ENCODE measurements around the gene AKAP8.
A peak's percentile ranks its signal among the peaks of the same experiment; 100 is the strongest.

AKAP8 gene

GRCh38 chr19:15321739-15322138 lies 57.8 kb downstream of the AKAP8 start:
- Histone ChIP-seq H3K4me3 (ENCODE audit: low read length) (no peak overlapping the region), H3K9me3 (ENCODE audit: insufficient read depth, low read depth, low read length) (no peaks in the 10 kb centered on the region), H3K27me3 (ENCODE audit: insufficient read depth, low read length) (no peaks in the 10 kb centered on the region), H3K4me1 (ENCODE audit: insufficient read depth, low read length) (peaks cover 40% of the 10 kb centered on the region), H3K36me3 (ENCODE audit: insufficient read depth, low read depth, low read length) (no peaks in the 10 kb centered on the region), H3K9ac (ENCODE audit: low read depth, low read length) (no peak overlapping the region), H3K27ac (ENCODE audit: low read length) (no peak overlapping the region)

- H3K27me3 ChIP-seq (ENCODE audit: insufficient read depth, low read length), result no peaks in the 10 kb centered on the region
- no peaks in the 10 kb centered on the region for H3K36me3 ChIP-seq (ENCODE audit: insufficient read depth, low read depth, low read length)
- no peak overlapping the region for H3K9ac ChIP-seq (ENCODE audit: low read depth, low read length)
- H3K4me1 ChIP-seq (ENCODE audit: insufficient read depth, low read length), result peaks cover 38% of the 10 kb centered on the region
- H3K27ac ChIP-seq (ENCODE audit: low read length), result no peak overlapping the region
- no peaks in the 10 kb centered on the region for H3K9me3 ChIP-seq (ENCODE audit: insufficient read depth, low read depth, low read length)
- H3K4me3 ChIP-seq (ENCODE audit: low read length), result no peak overlapping the region
These were observed 59.5 kb downstream of the AKAP8 start for GRCh38 chr19:15320116-15320515.

DNA sequence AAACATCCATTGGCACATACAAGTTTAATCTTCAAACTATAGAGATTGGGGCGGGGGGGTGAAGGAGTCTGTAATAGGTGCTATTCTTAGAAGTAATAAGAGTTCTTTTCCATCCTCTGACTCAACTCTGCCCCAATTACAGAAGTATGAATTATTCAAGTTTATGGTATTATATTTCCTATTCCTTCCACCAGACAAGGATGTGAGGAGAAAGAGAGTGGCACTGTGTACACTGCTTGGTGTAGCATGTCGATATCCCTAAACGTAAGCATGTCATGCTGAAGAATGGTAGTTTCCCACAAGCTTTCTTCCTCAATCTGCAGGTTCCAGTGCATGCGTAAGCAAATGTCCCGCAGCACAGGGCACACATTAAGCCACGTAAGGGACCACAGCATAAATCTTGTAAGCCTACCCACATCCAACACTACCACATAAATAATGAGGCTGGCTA lies 61.3 kb downstream of the AKAP8 start:
- H3K9ac ChIP-seq (ENCODE audit: low read depth, low read length), result no peak overlapping the region
- peaks cover 25% of the 10 kb centered on the region for H3K4me1 ChIP-seq (ENCODE audit: insufficient read depth, low read length)
- no peak overlapping the region for H3K27ac ChIP-seq (ENCODE audit: low read length)

GRCh38 chr19:15317392-15318071 lies 62.1 kb downstream of the AKAP8 start:
- H3K4me3 ChIP-seq (ENCODE audit: low read length), result 0 out of 2 replicates have a peak overlapping the region, but pooled peaks have one; percentile 23
- no peaks in the 10 kb centered on the region for H3K36me3 ChIP-seq (ENCODE audit: insufficient read depth, low read depth, low read length)
- H3K9me3 ChIP-seq (ENCODE audit: insufficient read depth, low read depth, low read length), result no peaks in the 10 kb centered on the region
- H3K27ac ChIP-seq (ENCODE audit: low read length), result no peak overlapping the region
- no peak overlapping the region for H3K9ac ChIP-seq (ENCODE audit: low read depth, low read length)
- no peaks in the 10 kb centered on the region for H3K27me3 ChIP-seq (ENCODE audit: insufficient read depth, low read length)
- H3K4me1 ChIP-seq (ENCODE audit: insufficient read depth, low read length), result peaks cover 25% of the 10 kb centered on the region

More for the DNA sequence above, 61.3 kb downstream of the AKAP8 start:
- Histone ChIP-seq H3K36me3 (ENCODE audit: insufficient read depth, low read depth, low read length) (no peaks in the 10 kb centered on the region), H3K27me3 (ENCODE audit: insufficient read depth, low read length) (no peaks in the 10 kb centered on the region), H3K9me3 (ENCODE audit: insufficient read depth, low read depth, low read length) (no peaks in the 10 kb centered on the region), H3K4me3 (ENCODE audit: low read length) (no peak overlapping the region)

DNA sequence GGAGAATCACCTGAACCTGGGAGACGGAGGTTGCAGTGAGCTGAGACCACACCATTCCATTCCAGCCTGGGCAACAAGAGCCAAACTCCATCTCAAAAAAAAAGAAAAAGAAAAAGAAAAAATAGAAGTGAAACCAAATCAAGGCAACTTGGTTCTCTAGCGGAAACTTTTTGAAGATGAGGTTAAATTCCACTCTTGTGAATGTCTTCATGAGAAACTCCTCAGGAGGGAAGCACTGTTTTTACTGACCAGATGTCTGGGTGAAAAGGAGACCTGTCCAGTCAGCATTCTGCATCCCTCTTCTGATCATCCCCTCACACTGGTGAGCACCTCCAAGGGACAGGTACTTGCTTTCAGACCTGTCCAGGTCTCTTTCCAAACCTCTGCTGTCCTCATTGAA lies 63.1 kb downstream of the AKAP8 start:
- no peak overlapping the region for H3K9ac ChIP-seq (ENCODE audit: low read depth, low read length)
- no peaks in the 10 kb centered on the region for H3K27me3 ChIP-seq (ENCODE audit: insufficient read depth, low read length)
- H3K4me1 ChIP-seq (ENCODE audit: insufficient read depth, low read length), result peaks cover 25% of the 10 kb centered on the region
- no peaks in the 10 kb centered on the region for H3K36me3 ChIP-seq (ENCODE audit: insufficient read depth, low read depth, low read length)
- no peak overlapping the region for H3K4me3 ChIP-seq (ENCODE audit: low read length)
- H3K9me3 ChIP-seq (ENCODE audit: insufficient read depth, low read depth, low read length), result no peaks in the 10 kb centered on the region
- no peak overlapping the region for H3K27ac ChIP-seq (ENCODE audit: low read length)

DNA sequence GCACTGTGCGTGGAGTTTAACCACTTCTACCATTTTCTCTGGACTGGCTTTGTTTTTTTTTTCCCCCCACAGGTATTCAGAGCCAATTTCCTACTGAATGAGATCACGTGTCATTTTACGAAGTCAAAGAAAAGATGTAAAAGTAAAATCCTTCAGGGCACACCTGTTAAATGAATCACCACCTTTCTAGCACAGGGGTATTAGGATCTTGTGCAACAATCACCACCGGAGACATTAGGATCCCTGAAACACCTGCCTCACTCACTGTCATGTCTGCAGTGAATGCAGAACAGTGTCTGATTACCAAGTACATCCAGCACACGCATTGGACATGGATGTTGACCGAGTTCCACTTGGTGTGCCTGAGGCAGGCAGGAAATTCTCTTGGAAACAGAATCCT lies 64.5 kb downstream of the AKAP8 start:
- Histone ChIP-seq H3K9me3 (ENCODE audit: insufficient read depth, low read depth, low read length) (no peaks in the 10 kb centered on the region), H3K27ac (ENCODE audit: low read length) (no peak overlapping the region)

GRCh38 chr19:15313649-15314279 lies 65.8 kb downstream of the AKAP8 start:
- no peaks in the 10 kb centered on the region for H3K36me3 ChIP-seq (ENCODE audit: insufficient read depth, low read depth, low read length)
- H3K9me3 ChIP-seq (ENCODE audit: insufficient read depth, low read depth, low read length), result no peaks in the 10 kb centered on the region
- no peak overlapping the region for H3K27ac ChIP-seq (ENCODE audit: low read length)
- H3K4me1 ChIP-seq (ENCODE audit: insufficient read depth, low read length), result peaks cover 25% of the 10 kb centered on the region
- H3K4me3 ChIP-seq (ENCODE audit: low read length), result no peak overlapping the region
- H3K27me3 ChIP-seq (ENCODE audit: insufficient read depth, low read length), result no peaks in the 10 kb centered on the region
- no peak overlapping the region for H3K9ac ChIP-seq (ENCODE audit: low read depth, low read length)

More for the DNA sequence above, 64.5 kb downstream of the AKAP8 start:
- Histone ChIP-seq H3K36me3 (ENCODE audit: insufficient read depth, low read depth, low read length) (no peaks in the 10 kb centered on the region), H3K4me3 (ENCODE audit: low read length) (no peak overlapping the region), H3K27me3 (ENCODE audit: insufficient read depth, low read length) (no peaks in the 10 kb centered on the region), H3K4me1 (ENCODE audit: insufficient read depth, low read length) (peaks cover 25% of the 10 kb centered on the region), H3K9ac (ENCODE audit: low read depth, low read length) (no peak overlapping the region)

- Histone ChIP-seq H3K27me3 (ENCODE audit: insufficient read depth, low read length) (no peaks in the 10 kb centered on the region), H3K4me1 (ENCODE audit: insufficient read depth, low read length) (no peaks in the 10 kb centered on the region), H3K36me3 (ENCODE audit: insufficient read depth, low read depth, low read length) (no peaks in the 10 kb centered on the region), H3K27ac (ENCODE audit: low read length) (no peak overlapping the region), H3K9ac (ENCODE audit: low read depth, low read length) (no peak overlapping the region), H3K9me3 (ENCODE audit: insufficient read depth, low read depth, low read length) (no peaks in the 10 kb centered on the region), H3K4me3 (ENCODE audit: low read length) (no peak overlapping the region)
These were observed 72.4 kb downstream of the AKAP8 start for GRCh38 chr19:15307169-15307568.

DNA sequence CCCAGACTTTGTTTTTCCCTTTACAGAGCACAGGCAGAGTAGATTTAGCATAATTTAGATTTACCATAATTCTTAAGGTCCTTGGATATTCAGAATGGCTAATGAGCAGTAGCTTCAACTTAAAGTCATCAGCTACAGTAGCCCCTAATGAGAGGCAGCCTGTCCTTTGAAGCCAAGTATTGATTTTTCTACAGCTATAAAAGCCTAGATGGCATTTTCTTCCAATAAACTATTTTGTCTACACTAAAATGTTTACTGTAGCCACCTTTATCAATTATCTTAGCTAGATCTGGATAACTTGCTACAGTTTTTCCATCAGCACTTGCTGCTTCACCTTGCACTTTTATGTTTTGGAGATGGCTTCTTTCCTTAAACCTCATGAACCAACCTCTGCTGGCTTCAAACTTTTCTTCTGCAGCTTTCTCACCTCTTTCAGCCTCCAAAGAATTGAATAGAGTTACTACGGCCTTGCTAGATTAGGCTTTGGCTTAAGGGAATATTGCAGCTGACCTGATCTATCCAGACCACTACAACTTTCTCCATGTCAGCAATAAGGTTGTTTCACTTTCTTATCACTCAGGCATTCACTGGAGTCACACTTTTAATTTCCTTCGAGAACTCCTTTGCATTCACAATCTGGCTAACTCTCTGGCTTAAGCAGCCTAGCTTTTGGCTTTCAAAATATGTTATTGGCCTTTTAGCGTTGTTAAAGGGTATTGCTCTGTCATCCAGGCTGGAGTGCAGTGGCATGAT lies 73.8 kb downstream of the AKAP8 start:
- Histone ChIP-seq H3K9me3 (ENCODE audit: insufficient read depth, low read depth, low read length) (no peaks in the 10 kb centered on the region), H3K4me3 (ENCODE audit: low read length) (no peak overlapping the region), H3K4me1 (ENCODE audit: insufficient read depth, low read length) (peaks cover under 1% of the 10 kb centered on the region; the same call in 1 of the 2 replicates), H3K27me3 (ENCODE audit: insufficient read depth, low read length) (no peaks in the 10 kb centered on the region), H3K36me3 (ENCODE audit: insufficient read depth, low read depth, low read length) (no peaks in the 10 kb centered on the region), H3K9ac (ENCODE audit: low read depth, low read length) (no peak overlapping the region), H3K27ac (ENCODE audit: low read length) (no peak overlapping the region)

DNA sequence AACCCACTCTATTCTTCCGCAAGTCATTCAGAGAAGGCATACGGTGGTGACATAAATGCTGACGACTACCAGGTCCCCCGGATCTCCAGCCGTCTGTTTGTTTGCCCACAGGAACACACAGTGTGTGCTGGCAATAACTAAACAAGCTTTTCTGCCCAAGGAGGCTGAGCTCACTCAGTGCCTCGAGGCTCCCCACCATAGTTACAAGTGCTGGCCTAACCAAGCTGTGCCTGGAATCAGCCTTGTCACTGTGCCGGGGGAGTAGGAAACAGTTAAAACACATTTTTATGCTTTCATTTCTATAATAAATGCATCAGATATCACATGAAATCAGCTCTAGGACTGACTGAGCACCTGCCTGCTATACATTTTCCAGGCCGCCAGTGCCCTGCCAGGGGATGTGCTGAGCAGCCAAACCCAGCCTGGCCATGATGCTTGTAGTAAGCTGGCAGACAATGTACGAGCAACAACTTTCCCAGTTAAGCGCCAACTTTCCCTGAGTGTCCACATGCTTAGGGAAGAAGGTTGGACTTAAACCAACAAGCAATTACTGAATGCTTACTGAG lies 75.4 kb downstream of the AKAP8 start:
- Histone ChIP-seq H3K27ac (ENCODE audit: low read length) (no peak overlapping the region), H3K9me3 (ENCODE audit: insufficient read depth, low read depth, low read length) (no peaks in the 10 kb centered on the region), H3K36me3 (ENCODE audit: insufficient read depth, low read depth, low read length) (no peaks in the 10 kb centered on the region), H3K4me3 (ENCODE audit: low read length) (no peak overlapping the region), H3K4me1 (ENCODE audit: insufficient read depth, low read length) (peaks cover 3% of the 10 kb centered on the region), H3K27me3 (ENCODE audit: insufficient read depth, low read length) (no peaks in the 10 kb centered on the region), H3K9ac (ENCODE audit: low read depth, low read length) (no peak overlapping the region)

All from iPS-20b (cell line).